Measurements from ENCODE around the gene KIAA0040. TPM values are rescaled to one million over a fixed set of nuclear protein-coding genes. Genes with fewer than 3 reads are reported as not detected.
A peak's percentile ranks its signal among the peaks of the same experiment; 100 is the strongest.

Gene KIAA0040
- polyA plus RNA-seq, 1 donor from 2014 or later, result 85.7 TPM

GRCh38 chr1:175171036-175171913 lies 21.3 kb downstream of the KIAA0040 start:
- Mint-ChIP-seq H3K27me3 (no peaks in the 10 kb centered on the region), H3K9me3 (peaks cover 0 to under 1% (median 0%) of the 10 kb centered on the region in 3 donors), H3K4me1 (peaks cover 31 to 47% (median 40%) of the 10 kb centered on the region in 3 donors), H3K27ac (peak overlapping the region; percentile 23 to 88 (median 53)), H3K4me3 (no peak overlapping the region), H3K36me3 (peaks cover 11% of the 10 kb centered on the region)

GRCh38 chr1:175169286-175170018 lies 23.1 kb downstream of the KIAA0040 start:
- Mint-ChIP-seq H3K27ac (peak overlapping the region in 2 of 3 donors; percentile 76 to 84), H3K4me3 (peak overlapping the region in 1 of 4 donors; percentile 33), H3K9me3 (no peaks in the 10 kb centered on the region), H3K4me1 (peaks cover 24 to 36% (median 32%) of the 10 kb centered on the region in 3 donors), H3K36me3 (peaks cover 1% of the 10 kb centered on the region), H3K27me3 (no peaks in the 10 kb centered on the region)

GRCh38 chr1:175168782-175169181 lies 23.8 kb downstream of the KIAA0040 start:
- H3K4me1 Mint-ChIP-seq, result peaks cover 21 to 31% (median 27%) of the 10 kb centered on the region in 3 donors
- H3K4me3 Mint-ChIP-seq, result peak overlapping the region in 1 of 4 donors; percentile 23
- H3K27ac Mint-ChIP-seq, result peak overlapping the region; percentile 45 to 84 (median 76)
- no peaks in the 10 kb centered on the region for H3K27me3 Mint-ChIP-seq
- H3K9me3 Mint-ChIP-seq, result no peaks in the 10 kb centered on the region
- peaks cover 3% of the 10 kb centered on the region for H3K36me3 Mint-ChIP-seq

- H3K4me1 Mint-ChIP-seq, result peaks cover 16 to 23% (median 19%) of the 10 kb centered on the region in 3 donors
- no peaks in the 10 kb centered on the region for H3K9me3 Mint-ChIP-seq
- peak overlapping the region in 1 of 4 donors; percentile 28 for H3K4me3 Mint-ChIP-seq
- no peaks in the 10 kb centered on the region for H3K27me3 Mint-ChIP-seq
- peak overlapping the region in 1 of 3 donors; percentile 89 for H3K27ac Mint-ChIP-seq
- peaks cover 4% of the 10 kb centered on the region for H3K36me3 Mint-ChIP-seq
These were observed 24.7 kb downstream of the KIAA0040 start for GRCh38 chr1:175167861-175168260.

- Mint-ChIP-seq H3K4me3 (peak overlapping the region in 1 of 4 donors; percentile 22), H3K27ac (peak overlapping the region in 2 of 3 donors; percentile 45 to 74), H3K9me3 (no peaks in the 10 kb centered on the region), H3K27me3 (no peaks in the 10 kb centered on the region), H3K36me3 (peaks cover 4% of the 10 kb centered on the region), H3K4me1 (peaks cover 14 to 23% (median 19%) of the 10 kb centered on the region in 3 donors)
These were observed 25.8 kb downstream of the KIAA0040 start for GRCh38 chr1:175166746-175167145.

GRCh38 chr1:175164751-175165150 lies 27.8 kb downstream of the KIAA0040 start:
- no peak overlapping the region for H3K4me3 Mint-ChIP-seq
- H3K27ac Mint-ChIP-seq, result peak overlapping the region in 1 of 3 donors; percentile 37
- H3K27me3 Mint-ChIP-seq, result no peaks in the 10 kb centered on the region
- peaks cover 10 to 18% (median 15%) of the 10 kb centered on the region in 3 donors for H3K4me1 Mint-ChIP-seq
- H3K9me3 Mint-ChIP-seq, result no peaks in the 10 kb centered on the region
- peaks cover 2% of the 10 kb centered on the region for H3K36me3 Mint-ChIP-seq

GRCh38 chr1:175163702-175164101 lies 28.9 kb downstream of the KIAA0040 start:
- H3K4me3 Mint-ChIP-seq, result no peak overlapping the region
- no peak overlapping the region for H3K27ac Mint-ChIP-seq
- peaks cover 10 to 15% (median 11%) of the 10 kb centered on the region in 3 donors for H3K4me1 Mint-ChIP-seq
- H3K36me3 Mint-ChIP-seq, result peaks cover 2% of the 10 kb centered on the region
- no peaks in the 10 kb centered on the region for H3K27me3 Mint-ChIP-seq
- no peaks in the 10 kb centered on the region for H3K9me3 Mint-ChIP-seq

GRCh38 chr1:175162955-175163354 lies 29.6 kb downstream of the KIAA0040 start:
- Mint-ChIP-seq H3K27ac (peak overlapping the region in 1 of 3 donors; percentile 64), H3K36me3 (peaks cover 2% of the 10 kb centered on the region), H3K4me1 (peaks cover 6 to 14% (median 10%) of the 10 kb centered on the region in 3 donors), H3K27me3 (no peaks in the 10 kb centered on the region), H3K9me3 (no peaks in the 10 kb centered on the region), H3K4me3 (no peak overlapping the region)

- no peaks in the 10 kb centered on the region for H3K9me3 Mint-ChIP-seq
- peaks cover 15 to 31% (median 17%) of the 10 kb centered on the region in 3 donors for H3K4me1 Mint-ChIP-seq
- H3K27me3 Mint-ChIP-seq, result peaks cover 5% of the 10 kb centered on the region
- H3K4me3 Mint-ChIP-seq, result no peak overlapping the region
- H3K36me3 Mint-ChIP-seq, result peaks cover 2% of the 10 kb centered on the region
- peak overlapping the region in 2 of 3 donors; percentile 67 to 71 for H3K27ac Mint-ChIP-seq
These were observed 34.4 kb downstream of the KIAA0040 start for GRCh38 chr1:175158170-175158591.

- Mint-ChIP-seq H3K9me3 (no peaks in the 10 kb centered on the region), H3K36me3 (peaks cover 2% of the 10 kb centered on the region), H3K4me3 (no peak overlapping the region), H3K27me3 (peaks cover 11% of the 10 kb centered on the region), H3K27ac (peak overlapping the region in 1 of 3 donors; percentile 87), H3K4me1 (peaks cover 16 to 32% (median 17%) of the 10 kb centered on the region in 3 donors)
These were observed 35.4 kb downstream of the KIAA0040 start for GRCh38 chr1:175157200-175157599.

- no peaks in the 10 kb centered on the region for H3K9me3 Mint-ChIP-seq
- peaks cover 19% of the 10 kb centered on the region for H3K27me3 Mint-ChIP-seq
- peaks cover 2% of the 10 kb centered on the region for H3K36me3 Mint-ChIP-seq
- H3K4me1 Mint-ChIP-seq, result peaks cover 14 to 29% (median 19%) of the 10 kb centered on the region in 3 donors
- peak overlapping the region in 1 of 3 donors; percentile 17 for H3K27ac Mint-ChIP-seq
- no peak overlapping the region for H3K4me3 Mint-ChIP-seq
These were observed 36.6 kb downstream of the KIAA0040 start for GRCh38 chr1:175155936-175156335.

GRCh38 chr1:175155473-175155856 lies 37.1 kb downstream of the KIAA0040 start:
- peaks cover 14 to 29% (median 19%) of the 10 kb centered on the region in 3 donors for H3K4me1 Mint-ChIP-seq
- H3K36me3 Mint-ChIP-seq, result peaks cover 2% of the 10 kb centered on the region
- H3K9me3 Mint-ChIP-seq, result no peaks in the 10 kb centered on the region
- H3K27ac Mint-ChIP-seq, result peak overlapping the region in 1 of 3 donors; percentile 17
- peaks cover 19% of the 10 kb centered on the region for H3K27me3 Mint-ChIP-seq
- no peak overlapping the region for H3K4me3 Mint-ChIP-seq

- H3K36me3 Mint-ChIP-seq, result peaks cover 2% of the 10 kb centered on the region
- no peaks in the 10 kb centered on the region for H3K9me3 Mint-ChIP-seq
- peaks cover 14 to 29% (median 19%) of the 10 kb centered on the region in 3 donors for H3K4me1 Mint-ChIP-seq
- H3K27me3 Mint-ChIP-seq, result peaks cover 21% of the 10 kb centered on the region
- H3K27ac Mint-ChIP-seq, result peak overlapping the region in 1 of 3 donors; percentile 49
- H3K4me3 Mint-ChIP-seq, result no peak overlapping the region
These were observed 37.7 kb downstream of the KIAA0040 start for GRCh38 chr1:175154629-175155472.

- Mint-ChIP-seq H3K27me3 (peaks cover 23% of the 10 kb centered on the region), H3K9me3 (no peaks in the 10 kb centered on the region), H3K4me3 (no peak overlapping the region), H3K4me1 (peaks cover 14 to 36% (median 20%) of the 10 kb centered on the region in 3 donors), H3K27ac (no peak overlapping the region), H3K36me3 (no peaks in the 10 kb centered on the region)
These were observed 40.4 kb downstream of the KIAA0040 start for GRCh38 chr1:175152006-175152652.

All from IgD-negative memory B cell (primary cell).